ENCODE measurements around the gene CUL3. TPM values are rescaled to one million over a fixed set of nuclear protein-coding genes. Genes with fewer than 3 reads are reported as not detected.

The CUL3 gene
- polyA plus RNA-seq, 3 donors from 2014 or later: 13.6 to 36.3 (median 18.5) TPM

- no peak for DNase-seq
- H3K36me3 Mint-ChIP-seq: no peaks in the 10 kb centered on the region
- H3K27me3 Mint-ChIP-seq (ENCODE audit: low read depth in 3 of 3): peaks cover 1 to 4% (median 2%) of the 10 kb centered on the region in 3 donors
- peak overlapping the region; percentile 35 to 70 (median 47) for H3K4me3 Mint-ChIP-seq
- H3K9me3 Mint-ChIP-seq: no peaks in the 10 kb centered on the region
- peak overlapping the region in 2 of 6 donors; percentile 47 to 60 for H3K27ac Mint-ChIP-seq
- H3K4me1 Mint-ChIP-seq: peaks cover 85 to 100% of the 10 kb centered on the region in 2 donors
Observed at GRCh38 chr2:224573724-224574123, 11.4 kb downstream of the CUL3 start.

DNA sequence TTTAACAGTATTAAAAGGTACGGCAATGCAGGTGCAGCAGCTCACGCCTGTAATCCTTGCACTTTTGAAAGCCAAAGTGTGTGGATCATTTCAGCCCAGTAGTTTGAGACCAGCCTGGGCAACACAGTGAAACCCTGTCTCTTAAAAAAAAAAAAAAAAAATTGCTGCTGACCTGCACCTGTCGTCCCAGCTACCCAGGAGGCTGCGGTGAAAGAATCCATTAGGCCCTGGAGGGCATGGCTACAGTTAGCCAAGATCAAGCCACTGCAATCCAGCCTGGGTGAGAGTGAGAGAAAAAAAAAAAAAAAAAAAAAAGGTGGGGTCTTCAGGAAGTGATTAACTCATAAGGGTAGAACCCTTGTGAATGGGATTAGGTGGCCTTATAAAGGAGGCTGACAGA, 12.8 kb downstream of the CUL3 start:
- Mint-ChIP-seq H3K4me3 (peak overlapping the region in 2 of 5 donors; percentile 22 to 35), H3K9me3 (no peaks in the 10 kb centered on the region), H3K36me3 (peaks cover 0 to 5% (median 4%) of the 10 kb centered on the region in 3 donors), H3K27me3 (ENCODE audit: low read depth in 3 of 3) (peaks cover 1 to 7% (median 2%) of the 10 kb centered on the region in 3 donors), H3K27ac (no peak overlapping the region), H3K4me1 (peaks cover 81 to 100% of the 10 kb centered on the region in 2 donors)
- no peak for DNase-seq

DNA sequence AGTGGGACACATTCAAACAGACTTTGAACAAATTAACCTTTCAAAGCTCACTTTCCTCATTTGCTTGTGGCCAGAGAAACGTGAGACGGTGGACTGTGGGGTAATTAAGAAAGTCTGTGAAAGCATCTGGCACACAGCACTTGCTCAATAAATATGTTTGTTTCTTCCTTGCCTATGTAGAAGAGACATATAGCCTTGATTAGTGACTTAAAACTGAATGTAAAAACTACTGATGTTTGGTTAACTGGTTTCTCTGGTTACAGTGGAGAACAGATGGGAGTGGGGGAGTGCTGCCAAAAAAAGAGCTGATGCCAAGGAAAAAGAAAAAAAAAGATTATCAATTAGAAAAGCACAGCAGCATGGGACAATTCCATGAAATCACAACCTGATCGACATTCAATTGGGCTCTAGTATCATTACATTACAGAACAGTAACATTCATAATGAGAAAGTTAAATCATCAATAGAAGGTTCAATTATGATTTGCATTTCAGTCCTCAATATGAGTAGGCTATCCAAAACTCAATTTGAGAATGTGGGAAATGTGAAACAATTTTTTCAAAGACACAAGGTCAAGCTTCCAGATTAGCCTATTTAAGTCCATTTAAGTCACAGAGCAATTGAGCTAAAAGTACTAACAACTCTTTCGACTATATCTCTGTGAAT, 14.7 kb downstream of the CUL3 start:
- Mint-ChIP-seq H3K27ac (peak overlapping the region in 2 of 6 donors; percentile 3 to 7), H3K4me3 (peak overlapping the region in 4 of 5 donors; percentile 24 to 42 (median 35)), H3K27me3 (ENCODE audit: low read depth in 3 of 3) (peaks cover 0 to 9% (median 1%) of the 10 kb centered on the region in 3 donors), H3K9me3 (no peaks in the 10 kb centered on the region), H3K4me1 (peaks cover 81% of the 10 kb centered on the region in 2 donors), H3K36me3 (peaks cover 4 to 5% (median 5%) of the 10 kb centered on the region in 3 donors)
- no peak for DNase-seq

- Mint-ChIP-seq H3K4me3 (peak overlapping the region in 1 of 5 donors; percentile 27), H3K9me3 (no peaks in the 10 kb centered on the region), H3K36me3 (peaks cover 4 to 5% (median 5%) of the 10 kb centered on the region in 3 donors), H3K4me1 (peaks cover 73 to 81% of the 10 kb centered on the region in 2 donors), H3K27me3 (ENCODE audit: low read depth in 3 of 3) (peaks cover 0 to 9% (median 0%) of the 10 kb centered on the region in 3 donors), H3K27ac (no peak overlapping the region)
- DNase-seq: no peak
Observed at GRCh38 chr2:224569654-224570053, 15.5 kb downstream of the CUL3 start.

DNA sequence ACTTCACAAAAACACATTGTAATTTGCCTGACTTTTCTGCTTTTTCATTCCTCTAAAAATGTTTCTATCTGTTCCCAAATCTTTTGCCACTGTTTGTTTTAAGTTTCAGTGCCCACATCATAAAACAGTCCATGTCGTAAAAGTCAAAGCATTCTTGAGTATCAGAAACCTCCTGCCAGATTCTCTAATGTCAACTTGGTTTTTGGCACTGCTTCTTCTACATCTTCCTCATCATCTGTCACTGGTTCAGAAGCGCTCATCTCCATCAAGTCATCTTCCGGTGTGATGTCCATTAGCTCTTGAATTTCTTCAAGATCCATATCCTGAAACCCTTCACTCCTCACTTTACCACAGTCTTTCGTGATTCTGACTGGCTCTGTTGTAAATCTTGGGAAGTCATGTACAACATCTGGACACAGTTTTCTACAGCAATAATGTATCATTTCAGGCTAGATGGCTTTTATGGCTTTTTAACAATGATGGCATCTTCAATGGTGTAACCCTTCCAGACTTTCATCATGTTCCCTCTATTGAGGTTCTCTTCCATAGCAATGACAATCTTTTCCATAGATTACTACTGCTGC, 19.6 kb downstream of the CUL3 start:
- DNase-seq: no peak
- Mint-ChIP-seq H3K36me3 (peaks cover 4 to 5% (median 5%) of the 10 kb centered on the region in 3 donors), H3K27me3 (ENCODE audit: low read depth in 3 of 3) (peaks cover 0 to 11% (median 0%) of the 10 kb centered on the region in 3 donors), H3K9me3 (no peaks in the 10 kb centered on the region), H3K27ac (no peak overlapping the region), H3K4me3 (peak overlapping the region in 1 of 5 donors; percentile 2), H3K4me1 (peaks cover 32 to 73% of the 10 kb centered on the region in 2 donors)

DNA sequence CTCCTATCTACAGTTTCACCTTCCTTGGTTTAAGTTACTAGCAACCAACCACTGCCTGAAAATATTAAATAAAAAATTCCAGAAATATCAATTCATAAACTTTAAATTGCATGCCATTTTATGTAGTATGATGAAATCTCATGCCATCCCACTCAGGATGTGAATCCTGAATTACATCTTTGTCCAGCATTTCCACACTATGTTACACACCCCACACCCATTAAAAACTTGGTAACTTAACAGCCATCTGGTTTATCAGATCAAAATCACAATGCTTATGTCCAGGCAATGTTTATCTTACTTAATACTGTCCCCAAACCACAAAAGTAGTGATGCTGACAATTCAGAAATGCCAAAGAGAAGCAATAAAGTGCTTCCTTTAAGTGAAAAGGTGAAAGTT, 21.6 kb downstream of the CUL3 start:
- Mint-ChIP-seq H3K4me1 (peaks cover 13 to 61% of the 10 kb centered on the region in 2 donors), H3K36me3 (peaks cover 4 to 5% (median 5%) of the 10 kb centered on the region in 3 donors), H3K9me3 (no peaks in the 10 kb centered on the region), H3K27me3 (ENCODE audit: low read depth in 3 of 3) (peaks cover 0 to 8% (median 0%) of the 10 kb centered on the region in 3 donors), H3K27ac (peak overlapping the region in 2 of 6 donors; percentile 6 to 18), H3K4me3 (peak overlapping the region in 3 of 5 donors; percentile 6 to 42 (median 19))
- no peak for DNase-seq

DNA sequence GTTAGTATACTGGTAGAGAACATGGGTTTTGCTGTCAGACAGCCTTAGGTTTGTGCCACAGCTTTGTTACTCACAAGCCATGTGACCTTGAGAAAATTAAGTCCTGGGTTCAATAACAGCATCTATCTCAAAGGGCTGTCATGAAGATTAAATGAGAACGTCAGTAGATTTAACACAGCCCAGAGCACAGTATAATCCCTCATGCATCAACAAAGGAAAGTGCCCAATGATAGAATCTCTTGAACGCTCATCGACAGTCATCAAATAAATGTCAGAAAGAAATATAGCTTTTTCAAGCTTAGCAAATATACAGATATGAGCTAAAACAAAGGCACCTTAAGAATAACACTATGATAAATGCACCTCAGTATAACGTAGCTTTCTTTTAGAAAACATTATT, 22.3 kb downstream of the CUL3 start:
- peak overlapping the region in 1 of 5 donors; percentile 19 for H3K4me3 Mint-ChIP-seq
- no peaks in the 10 kb centered on the region for H3K9me3 Mint-ChIP-seq
- H3K36me3 Mint-ChIP-seq: peaks cover 2 to 5% (median 3%) of the 10 kb centered on the region in 3 donors
- peaks cover 0 to 6% (median 0%) of the 10 kb centered on the region in 3 donors for H3K27me3 Mint-ChIP-seq (ENCODE audit: low read depth in 3 of 3)
- H3K27ac Mint-ChIP-seq: peak overlapping the region in 1 of 6 donors; percentile 6
- peaks cover 13 to 63% of the 10 kb centered on the region in 2 donors for H3K4me1 Mint-ChIP-seq
- DNase-seq: no peak

DNA sequence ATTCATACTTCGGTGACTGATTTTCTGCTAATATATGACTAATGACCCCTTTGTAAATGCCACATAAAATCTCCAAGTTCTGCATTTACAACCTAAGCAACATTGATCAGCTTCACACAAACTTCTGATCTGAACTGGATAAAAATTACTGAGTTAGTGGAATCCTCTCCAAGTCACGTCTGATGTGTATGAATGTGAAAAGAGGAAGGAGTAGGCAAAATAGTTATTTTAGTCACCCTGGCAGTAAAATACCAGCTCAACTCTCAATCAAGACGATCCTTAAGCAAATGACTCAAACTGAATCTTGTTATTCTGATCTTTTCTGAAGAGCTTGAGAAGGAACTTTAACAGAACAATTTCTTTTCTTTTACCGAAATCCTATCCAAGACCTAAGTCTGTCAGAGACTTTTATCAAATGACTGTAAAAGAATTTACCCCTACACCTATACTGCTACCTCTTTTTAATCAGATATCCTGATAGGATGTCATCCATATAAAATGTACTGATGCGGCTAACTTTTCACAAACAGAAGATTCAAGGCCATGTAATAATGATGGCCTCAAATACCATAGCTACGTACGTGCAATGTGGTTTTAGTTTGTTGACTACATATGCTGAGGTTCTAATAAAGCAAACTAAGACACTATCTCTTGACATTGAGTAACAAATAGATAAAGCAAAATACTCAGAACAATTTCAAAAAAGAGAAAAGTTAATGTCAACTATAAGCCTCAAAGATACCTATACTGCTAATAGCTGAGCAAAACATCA, 23.7 kb downstream of the CUL3 start:
- no peak overlapping the region for H3K27ac Mint-ChIP-seq
- no peaks in the 10 kb centered on the region for H3K9me3 Mint-ChIP-seq
- no peak for DNase-seq
- peaks cover 15 to 55% of the 10 kb centered on the region in 2 donors for H3K4me1 Mint-ChIP-seq
- H3K4me3 Mint-ChIP-seq: no peak overlapping the region
- peaks cover 0 to 4% (median 0%) of the 10 kb centered on the region in 3 donors for H3K27me3 Mint-ChIP-seq (ENCODE audit: low read depth in 3 of 3)
- H3K36me3 Mint-ChIP-seq: no peaks in the 10 kb centered on the region

- Mint-ChIP-seq H3K27me3 (ENCODE audit: low read depth in 3 of 3) (peaks cover 0 to 2% (median 0%) of the 10 kb centered on the region in 3 donors), H3K36me3 (no peaks in the 10 kb centered on the region), H3K27ac (no peak overlapping the region), H3K9me3 (no peaks in the 10 kb centered on the region), H3K4me3 (no peak overlapping the region), H3K4me1 (peaks cover 24 to 51% of the 10 kb centered on the region in 2 donors)
- DNase-seq: no peak
Observed at GRCh38 chr2:224560549-224560948, 24.6 kb downstream of the CUL3 start.

DNA sequence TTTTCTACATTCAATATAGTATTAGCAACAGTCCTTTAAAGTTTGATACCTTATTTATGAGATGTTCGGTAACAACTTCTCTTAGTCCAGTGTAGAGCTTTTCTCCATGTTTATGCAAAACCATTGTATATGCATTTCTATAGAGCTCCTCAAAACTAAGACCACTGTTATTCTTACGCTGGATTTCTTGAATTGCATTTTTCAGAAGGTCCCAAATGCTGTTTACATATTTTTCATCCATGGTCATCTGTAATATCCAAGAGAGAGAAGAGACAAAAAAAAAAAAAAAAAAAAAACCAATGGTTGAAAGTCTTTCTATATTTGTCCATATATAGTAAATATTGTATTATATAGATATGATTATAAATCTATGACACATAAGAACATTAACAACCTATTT, 27.6 kb downstream of the CUL3 start:
- peaks cover 0 to 3% (median 2%) of the 10 kb centered on the region in 3 donors for H3K27me3 Mint-ChIP-seq (ENCODE audit: low read depth in 3 of 3)
- H3K4me1 Mint-ChIP-seq: peaks cover 42 to 53% of the 10 kb centered on the region in 2 donors
- H3K4me3 Mint-ChIP-seq: no peak overlapping the region
- H3K9me3 Mint-ChIP-seq: no peaks in the 10 kb centered on the region
- H3K36me3 Mint-ChIP-seq: no peaks in the 10 kb centered on the region
- no peak for DNase-seq
- no peak overlapping the region for H3K27ac Mint-ChIP-seq

- Mint-ChIP-seq H3K4me1 (peaks cover 37 to 65% of the 10 kb centered on the region in 2 donors), H3K9me3 (no peaks in the 10 kb centered on the region), H3K4me3 (no peak overlapping the region), H3K36me3 (no peaks in the 10 kb centered on the region), H3K27me3 (ENCODE audit: low read depth in 3 of 3) (peaks cover 0 to 3% (median 2%) of the 10 kb centered on the region in 3 donors), H3K27ac (no peak overlapping the region)
- DNase-seq: no peak
Observed at GRCh38 chr2:224556381-224556780, 28.8 kb downstream of the CUL3 start.

- DNase-seq: no peak
- H3K4me3 Mint-ChIP-seq: no peak overlapping the region
- H3K9me3 Mint-ChIP-seq: no peaks in the 10 kb centered on the region
- H3K4me1 Mint-ChIP-seq: peaks cover 38 to 66% of the 10 kb centered on the region in 2 donors
- H3K27ac Mint-ChIP-seq: no peak overlapping the region
- H3K36me3 Mint-ChIP-seq: no peaks in the 10 kb centered on the region
- H3K27me3 Mint-ChIP-seq (ENCODE audit: low read depth in 3 of 3): peaks cover 0 to 3% (median 2%) of the 10 kb centered on the region in 3 donors
Observed at GRCh38 chr2:224555823-224556366, 29.3 kb downstream of the CUL3 start.

- Mint-ChIP-seq H3K4me1 (peaks cover 43 to 87% of the 10 kb centered on the region in 2 donors), H3K9me3 (no peaks in the 10 kb centered on the region), H3K27me3 (ENCODE audit: low read depth in 3 of 3) (peaks cover 0 to 3% (median 2%) of the 10 kb centered on the region in 3 donors), H3K27ac (no peak overlapping the region), H3K4me3 (no peak overlapping the region), H3K36me3 (no peaks in the 10 kb centered on the region)
- DNase-seq: no peak
Observed at GRCh38 chr2:224552771-224553170, 32.4 kb downstream of the CUL3 start.

Data from immature natural killer cell (primary cell).